H1 (cell line): ENCODE measurements around the gene METTL22. TPM values are rescaled to one million over a fixed set of nuclear protein-coding genes. Genes with fewer than 3 reads are reported as not detected.
A peak's percentile ranks its signal among the peaks of the same experiment; 100 is the strongest.

Source experiments
- ASH2L ChIP-seq: fragments of 200-600, 300-600 bp; sonication (generic); IDR thresholded peaks from one replicate; pipeline ENCODE4 v1.7.1; 2017; ENCODE audit warnings: low read length
- CEBPB ChIP-seq: IDR thresholded peaks from 2 replicates; pipeline ENCODE4 v1.6.1; 2012; ENCODE audit warnings: low read depth, low read length
- CHD7 ChIP-seq: fragments of 300-600 bp; sonication (generic); IDR thresholded peaks from 2 replicates; pipeline ENCODE4 v1.7.1; 2012; ENCODE audit warnings: low read length, moderate library complexity, mild to moderate bottlenecking, inconsistent platforms; ENCODE audit not compliant: insufficient replicate concordance
- CTBP2 ChIP-seq: IDR thresholded peaks from 2 replicates; pipeline ENCODE4 v1.7.0; 2011; ENCODE audit warnings: borderline replicate concordance, mild to moderate bottlenecking, moderate library complexity, mixed read lengths, low read length; ENCODE audit not compliant: insufficient read depth, insufficient read length
- GABPA ChIP-seq: IDR thresholded peaks from 2 replicates; pipeline ENCODE4 v1.6.1; 2011; ENCODE audit warnings: mild to moderate bottlenecking, low read length, moderate library complexity, borderline replicate concordance; ENCODE audit not compliant: insufficient read depth
- KDM5A ChIP-seq: fragments of 200-600 bp; IDR thresholded peaks from 2 replicates; pipeline ENCODE4 v1.7.1; 2012; ENCODE audit warnings: mild to moderate bottlenecking, low read length, inconsistent platforms, mixed read lengths
- NRF1 ChIP-seq: IDR thresholded peaks from 2 replicates; pipeline ENCODE4 v1.6.1; 2011; ENCODE audit warnings: mild to moderate bottlenecking, low read depth, low read length, improper control_type of control experiment
- POLR2A ChIP-seq, 2 experiments: IDR thresholded peaks; 1 replicate in 1 of 2; 2 replicates in 1 of 2; pipeline ENCODE4 v1.6.1; 2011; ENCODE audit warnings: low read depth in 2 of 2, low read length in 2 of 2, mild to moderate bottlenecking in 2 of 2; ENCODE audit errors: control extremely low read depth in 1 of 2
- POLR2AphosphoS5 ChIP-seq: IDR thresholded peaks from 2 replicates; pipeline ENCODE4 v1.6.1; 2011; ENCODE audit warnings: low read depth, low read length
- RNF2 ChIP-seq: fragments of 200-900, 300-1000 bp; sonication (generic); IDR thresholded peaks from 2 replicates; pipeline ENCODE4 v1.7.1; 2016; ENCODE audit warnings: borderline replicate concordance, low read depth, mild to moderate bottlenecking, antibody characterized with exemption, low read length; ENCODE audit not compliant: poor library complexity, severe bottlenecking; ENCODE audit errors: missing control alignments
- polyA plus RNA-seq, 7 experiments: library from polyadenylated mRNA; depleted of rRNA in 3 of 7; stranded (reverse) in 5 of 7; unstranded in 2 of 7; fragments of >200 nt in 5 of 7; fragments of 200-250 nt in 2 of 7; gene quantifications; 1 replicate in 5 of 7; 2 replicates in 1 of 7; 4 replicates in 1 of 7; pipeline versions ENCODE4 v1.2.1 to v1.2.3, GENCODE V29; 2011 to 2013; ENCODE audit warnings: missing spikeins in 2 of 7, mixed read lengths in 2 of 7
- total RNA-seq: library from RNA; stranded (reverse); fragmentation: NEBNext Ultra II Directional; extraction: Animal tissue kit (Norgen Biotek cat#: 25700); gene quantifications from 2 replicates; pipeline ENCODE4 v1.2.1, GENCODE V29; 2021

The METTL22 gene
- total and polyA plus RNA-seq, 2 of the 8 experiments (the other 6 are each of a cell fraction or from before 2014, with no cell fraction given) = 56.7 to 85.2 TPM

- no peak for TF ChIP-seq CHD7
- TF ChIP-seq CTBP2 = no peak
- no peak for TF ChIP-seq NRF1
- no peak for TF ChIP-seq KDM5A
- TF ChIP-seq POLR2AphosphoS5 = no peak
- no peak for TF ChIP-seq RNF2
- no peak for TF ChIP-seq GABPA
- TF ChIP-seq CEBPB = peak; percentile 99
- no peak; a peak in 1 of 3 replicates for TF ChIP-seq POLR2A (IDR thresholded peaks at IDR 0.05; ENCODE audit: control extremely low read depth in 1 of 2, low read depth in 2 of 2, low read length in 2 of 2)
- no peak for TF ChIP-seq ASH2L
These were observed 48.4 kb upstream of the METTL22 start (continued) for GRCh38 chr16:8572919-8573724.
